Measurements from ENCODE around the gene SCAMP2. TPM values are rescaled to one million over a fixed set of nuclear protein-coding genes. Genes with fewer than 3 reads are reported as not detected.
A peak's percentile ranks its signal among the peaks of the same experiment; 100 is the strongest.

Gene SCAMP2
- total RNA-seq, 1 experiment from 2014 or later: 30.1 TPM

GRCh38 chr15:74893627-74894026 lies 20.5 kb upstream of the SCAMP2 start:
- Histone ChIP-seq H3K4me2 (ENCODE audit: low read length) (no peak overlapping the region), H3K27ac (ENCODE audit: low read length) (no peak overlapping the region), H3K79me2 (ENCODE audit: low read length) (peaks cover 16% of the 10 kb centered on the region), H3K9ac (ENCODE audit: low read length) (no peak overlapping the region), H4K20me1 (ENCODE audit: low read length) (no peaks in the 10 kb centered on the region), H3K4me1 (ENCODE audit: insufficient read depth, low read length) (peaks cover 35% of the 10 kb centered on the region), H2AFZ (ENCODE audit: low read length) (no peak overlapping the region), H3K36me3 (ENCODE audit: low read depth, low read length) (peaks cover 12% of the 10 kb centered on the region; the same call in 1 of the 2 replicates), H3K9me3 (ENCODE audit: low read length) (no peaks in the 10 kb centered on the region), H3F3A (ENCODE audit: low read length, unreplicated experiment) (no peaks in the 10 kb centered on the region), H3K4me3 (ENCODE audit: low read length) (no peak overlapping the region), H3K9me2 (replicated peaks; ENCODE audit: low read length) (no peaks in the 10 kb centered on the region), H3K27me3 (ENCODE audit: low read length) (no peaks in the 10 kb centered on the region)
- intact Hi-C loops (cut with micrococcal nuclease): no loop called here
- no peak for TF ChIP-seq CTCF (conservative IDR thresholded peaks at IDR 0.05; ENCODE audit: low read depth, low read length)
- no peak for TF ChIP-seq EZH2phosphoT487 (IDR thresholded peaks at IDR 0.05; ENCODE audit: borderline replicate concordance, low read length)
- no peak for TF ChIP-seq EZH2 (IDR thresholded peaks at IDR 0.05; ENCODE audit: low read length, unreplicated experiment)
- no TSS peak for BruUV-seq (replicated peaks)
- DNase-seq: no peak
- CTCF ChIA-PET: no interaction called here
- ATAC-seq: no peak
- POLR2A ChIA-PET (ENCODE audit: unreplicated experiment): no interaction called here

GRCh38 chr15:74892931-74893330 lies 19.8 kb upstream of the SCAMP2 start:
- no TSS peak for BruUV-seq (replicated peaks)
- Histone ChIP-seq H2AFZ (ENCODE audit: low read length) (no peak overlapping the region), H3K36me3 (ENCODE audit: low read depth, low read length) (peaks cover 12% of the 10 kb centered on the region; the same call in 1 of the 2 replicates), H3F3A (ENCODE audit: low read length, unreplicated experiment) (no peaks in the 10 kb centered on the region), H3K9ac (ENCODE audit: low read length) (no peak overlapping the region), H3K4me2 (ENCODE audit: low read length) (no peak overlapping the region), H3K4me3 (ENCODE audit: low read length) (no peak overlapping the region), H4K20me1 (ENCODE audit: low read length) (no peaks in the 10 kb centered on the region), H3K9me2 (replicated peaks; ENCODE audit: low read length) (no peaks in the 10 kb centered on the region), H3K27me3 (ENCODE audit: low read length) (no peaks in the 10 kb centered on the region), H3K79me2 (ENCODE audit: low read length) (peaks cover 16% of the 10 kb centered on the region), H3K4me1 (ENCODE audit: insufficient read depth, low read length) (peaks cover 35% of the 10 kb centered on the region), H3K9me3 (ENCODE audit: low read length) (no peaks in the 10 kb centered on the region), H3K27ac (ENCODE audit: low read length) (no peak overlapping the region)
- POLR2A ChIA-PET (ENCODE audit: unreplicated experiment): no interaction called here
- no peak for TF ChIP-seq EZH2phosphoT487 (IDR thresholded peaks at IDR 0.05; ENCODE audit: borderline replicate concordance, low read length)
- TF ChIP-seq EZH2 (IDR thresholded peaks at IDR 0.05; ENCODE audit: low read length, unreplicated experiment): no peak
- TF ChIP-seq CTCF (conservative IDR thresholded peaks at IDR 0.05; ENCODE audit: low read depth, low read length): no peak
- CTCF ChIA-PET: no interaction called here
- ATAC-seq (no peak), DNase-seq (no peak)
- intact Hi-C loops (cut with micrococcal nuclease): no loop called here

- Histone ChIP-seq H3K79me2 (ENCODE audit: low read length) (peaks cover 16% of the 10 kb centered on the region), H3K4me2 (ENCODE audit: low read length) (no peak overlapping the region), H3K4me1 (ENCODE audit: insufficient read depth, low read length) (peaks cover 35% of the 10 kb centered on the region), H3K9ac (ENCODE audit: low read length) (no peak overlapping the region), H2AFZ (ENCODE audit: low read length) (no peak overlapping the region), H3K9me3 (ENCODE audit: low read length) (no peaks in the 10 kb centered on the region), H3K27me3 (ENCODE audit: low read length) (no peaks in the 10 kb centered on the region), H3K9me2 (replicated peaks; ENCODE audit: low read length) (no peaks in the 10 kb centered on the region), H4K20me1 (ENCODE audit: low read length) (no peaks in the 10 kb centered on the region), H3K36me3 (ENCODE audit: low read depth, low read length) (peaks cover 12% of the 10 kb centered on the region; the same call in 1 of the 2 replicates), H3K4me3 (ENCODE audit: low read length) (no peak overlapping the region), H3F3A (ENCODE audit: low read length, unreplicated experiment) (no peaks in the 10 kb centered on the region), H3K27ac (ENCODE audit: low read length) (peak overlapping the region; percentile 36; the same call in 1 of the 2 replicates)
- BruUV-seq (replicated peaks): no TSS peak
- TF ChIP-seq CTCF (conservative IDR thresholded peaks at IDR 0.05; ENCODE audit: low read depth, low read length) (no peak), EZH2phosphoT487 (IDR thresholded peaks at IDR 0.05; ENCODE audit: borderline replicate concordance, low read length) (no peak), EZH2 (IDR thresholded peaks at IDR 0.05; ENCODE audit: low read length, unreplicated experiment) (no peak)
- no peak for ATAC-seq
- ChIA-PET CTCF (interaction anchor here (0.9 kb wide), 1 partner anchor 9 kb away, joined by 3 read pairs; no protein-coding TSS in a partner anchor), POLR2A (ENCODE audit: unreplicated experiment) (no interaction called here)
- peak; percentile 53 for DNase-seq
- intact Hi-C loops (cut with micrococcal nuclease): no loop called here
These were observed 19.1 kb upstream of the SCAMP2 start for GRCh38 chr15:74892313-74892712.
